Spleen (tissue), 11 donors: Measurements from ENCODE around the gene ADA. TPM values are rescaled to one million over a fixed set of nuclear protein-coding genes. Genes with fewer than 3 reads are reported as not detected.

ENCODE experiments used
- DNase-seq: peaks from one replicate; pipeline ENCODE4 v3.0.0-alpha.2; 2020
- H3K27ac ChIP-seq, 8 donors: fragments of 200-600 bp; sonication (generic) in 7 of 8; 1 replicate in 4 of 8; 2 replicates in 4 of 8; pipeline versions ENCODE4 v1.5.0 to v1.8.0; 2016 to 2021; ENCODE audit warnings: inconsistent platforms in 4 of 8, mild to moderate bottlenecking in 4 of 8, moderate library complexity in 1 of 8
- H3K27me3 ChIP-seq, 7 donors: fragments of 200-600 bp; sonication (generic) in 6 of 7; replicated peaks in 1 of 7; 1 replicate in 4 of 7; 2 replicates in 3 of 7; pipeline versions ENCODE4 v1.5.0 to v1.8.0; 2016 to 2021; ENCODE audit warnings: inconsistent platforms in 3 of 7, mild to moderate bottlenecking in 1 of 7
- H3K36me3 ChIP-seq, 6 donors: fragments of 200-600 bp; sonication (generic) in 5 of 6; 1 replicate in 4 of 6; 2 replicates in 2 of 6; pipeline versions ENCODE4 v1.5.0 to v1.8.0; 2016 to 2021; ENCODE audit warnings: inconsistent platforms in 2 of 6
- H3K4me1 ChIP-seq, 6 donors: fragments of 200-600 bp; sonication (generic) in 5 of 6; 1 replicate in 3 of 6; 2 replicates in 3 of 6; pipeline versions ENCODE4 v1.5.0 to v1.8.0; 2016 to 2021; ENCODE audit warnings: inconsistent platforms in 3 of 6
- H3K4me3 ChIP-seq, 8 donors: fragments of 200-600 bp; sonication (generic) in 7 of 8; 1 replicate in 4 of 8; 2 replicates in 4 of 8; pipeline versions ENCODE4 v1.5.0 to v1.8.0; 2016 to 2021; ENCODE audit warnings: inconsistent platforms in 4 of 8, mild to moderate bottlenecking in 4 of 8, moderate library complexity in 2 of 8
- H3K9me3 ChIP-seq, 8 donors: fragments of 200-600 bp; sonication (generic) in 7 of 8; 1 replicate in 4 of 8; 2 replicates in 4 of 8; pipeline versions ENCODE4 v1.5.0 to v1.8.0; 2016 to 2021; ENCODE audit warnings: inconsistent platforms in 4 of 8
- POLR2A ChIP-seq, 3 donors: fragments of 450-650 bp; IDR thresholded peaks; one replicate each; pipeline ENCODE4 v1.5.1; 2017; ENCODE audit warnings: antibody characterized with exemption in 3 of 3, mild to moderate bottlenecking in 1 of 3
- POLR2AphosphoS5 ChIP-seq, 3 donors: sonication (generic); formaldehyde crosslinking; IDR thresholded peaks; one replicate each; pipeline ENCODE4 v1.5.1; 2017; ENCODE audit warnings: antibody characterized with exemption in 3 of 3
- WGBS, 5 donors: extraction: QIAGEN DNeasy Blood & Tissue Kit in 3 of 5; methylation state at CpG; one replicate each; pipeline versions ENCODE4 v1.1.5 to v1.1.7; 2013 to 2018; 5-methylcytosine and 5-hydroxymethylcytosine counted together
- intact Hi-C: fragments of 100-400 bp; cut with DNase I; formaldehyde crosslinking; loops from one replicate; pipeline ENCODE4 v1.15.0; 2023; ENCODE audit warnings: low total_unique reads
- polyA plus RNA-seq, 3 donors: library from polyadenylated mRNA; stranded (reverse); fragments of 200-250 nt; gene quantifications; one replicate each; pipeline ENCODE4 v1.2.1, GENCODE V29; 2013
- total RNA-seq, 7 donors: library from RNA; depleted of rRNA in 3 of 7; stranded (reverse); fragments of >200 nt in 3 of 7; fragmentation: NEBNext Ultra II Directional in 4 of 7; extraction: Animal tissue kit (Norgen Biotek cat#: 25700) in 4 of 7; gene quantifications; one replicate each; pipeline versions ENCODE4 v1.1.0 to v1.2.1, GENCODE V29; 2016 to 2021
- TF ChIP-seq, protein P1 (sequence below), 11 experiments: fragments of 200-600 bp in 7 of 11; fragments of 450-650 bp in 4 of 11; sonication (generic) in 4 of 11; IDR thresholded peaks in 8 of 11; conservative IDR thresholded peaks in 3 of 11; 1 replicate in 7 of 11; 2 replicates in 4 of 11; pipeline versions ENCODE4 v1.4.0 to v1.8.0; 2016 to 2021; ENCODE audit warnings: antibody characterized with exemption in 11 of 11, inconsistent platforms in 4 of 11, mild to moderate bottlenecking in 1 of 11
- donor health status: healthy with polysubstance abuse.
- donor health status: DM: no; HTN: no; CAD: no; lungs with moderate emphysema.
- donor health status: DM: no; HTN: no; CAD: no.
- donor health status: Bipolar disorder and iron deficiency.
- donor health status: healthy.
- donor health status: DM: no; HTN: no; CAD: no.
- donor health status: DM: yes; HTN: yes; CAD: no.

Gene ADA
- total and polyA plus RNA-seq, 10 donors: 14.8 to 30.4 (median 22.5) TPM

DNA sequence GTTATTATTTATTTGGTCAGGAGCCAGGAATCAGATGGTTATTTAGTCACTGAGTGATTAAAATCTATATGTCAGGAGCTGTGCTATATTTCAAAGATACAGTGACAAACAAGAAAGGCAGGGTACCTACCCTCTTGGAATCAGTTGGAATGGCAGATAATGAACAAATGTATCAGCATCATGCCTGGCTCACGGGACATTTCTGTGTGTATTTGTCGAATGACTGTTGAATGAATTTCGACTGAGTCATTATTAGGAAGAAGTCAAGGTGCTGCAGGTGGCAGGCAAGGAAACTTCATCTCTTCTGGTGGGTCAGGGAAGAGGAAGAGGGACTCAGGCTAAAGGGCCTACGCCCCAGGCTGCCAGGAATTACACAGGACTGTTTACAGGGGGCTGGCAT, 55.5 kb downstream of the ADA start:
- H3K9me3 ChIP-seq: no peaks in the 10 kb centered on the region
- H3K27me3 ChIP-seq: no peaks in the 10 kb centered on the region
- H3K36me3 ChIP-seq: peaks cover 0 to 19% (median 2%) of the 10 kb centered on the region in 6 donors
- peak overlapping the region in 6 of 8 donors; percentile 32 to 87 (median 76) for H3K27ac ChIP-seq
- H3K4me1 ChIP-seq: peaks cover 45 to 100% (median 82%) of the 10 kb centered on the region in 6 donors
- DNase-seq: no peak
- WGBS, 5 donors: 72 to 89% (median 75%) methylated on average over 4 of the region's 4 CpGs
- TF ChIP-seq, protein P1, sequence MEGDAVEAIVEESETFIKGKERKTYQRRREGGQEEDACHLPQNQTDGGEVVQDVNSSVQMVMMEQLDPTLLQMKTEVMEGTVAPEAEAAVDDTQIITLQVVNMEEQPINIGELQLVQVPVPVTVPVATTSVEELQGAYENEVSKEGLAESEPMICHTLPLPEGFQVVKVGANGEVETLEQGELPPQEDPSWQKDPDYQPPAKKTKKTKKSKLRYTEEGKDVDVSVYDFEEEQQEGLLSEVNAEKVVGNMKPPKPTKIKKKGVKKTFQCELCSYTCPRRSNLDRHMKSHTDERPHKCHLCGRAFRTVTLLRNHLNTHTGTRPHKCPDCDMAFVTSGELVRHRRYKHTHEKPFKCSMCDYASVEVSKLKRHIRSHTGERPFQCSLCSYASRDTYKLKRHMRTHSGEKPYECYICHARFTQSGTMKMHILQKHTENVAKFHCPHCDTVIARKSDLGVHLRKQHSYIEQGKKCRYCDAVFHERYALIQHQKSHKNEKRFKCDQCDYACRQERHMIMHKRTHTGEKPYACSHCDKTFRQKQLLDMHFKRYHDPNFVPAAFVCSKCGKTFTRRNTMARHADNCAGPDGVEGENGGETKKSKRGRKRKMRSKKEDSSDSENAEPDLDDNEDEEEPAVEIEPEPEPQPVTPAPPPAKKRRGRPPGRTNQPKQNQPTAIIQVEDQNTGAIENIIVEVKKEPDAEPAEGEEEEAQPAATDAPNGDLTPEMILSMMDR (IDR thresholded peaks at IDR 0.05 in 8 of 11, conservative IDR thresholded peaks at IDR 0.05 in 3 of 11): no peak
- TF ChIP-seq POLR2AphosphoS5 (IDR thresholded peaks at IDR 0.05) (no peak), POLR2A (IDR thresholded peaks at IDR 0.05) (no peak)
- H3K4me3 ChIP-seq: no peak overlapping the region
- intact Hi-C loops: no loop called here

DNA sequence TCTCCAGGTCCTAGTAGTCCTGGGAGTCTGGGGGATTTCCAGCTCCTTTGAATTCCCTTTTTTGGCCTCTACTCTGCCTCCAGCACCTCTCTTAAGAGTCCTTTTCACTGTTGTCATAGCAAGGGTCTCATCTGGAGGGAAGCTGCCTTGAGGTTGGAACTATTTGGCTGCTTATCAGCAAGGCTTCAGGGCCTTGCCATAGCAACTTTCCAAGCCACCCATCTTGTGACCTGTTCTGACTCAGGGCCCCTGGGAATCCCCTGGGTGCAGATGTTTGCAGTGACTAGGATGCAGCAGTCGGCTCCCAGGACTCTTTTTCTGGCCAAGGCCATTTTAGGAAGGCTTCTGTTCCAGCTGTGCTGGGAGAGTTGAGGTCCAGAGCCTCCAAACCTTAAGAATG, 56.8 kb downstream of the ADA start:
- TF ChIP-seq, protein P1 (IDR thresholded peaks at IDR 0.05 in 8 of 11, conservative IDR thresholded peaks at IDR 0.05 in 3 of 11): no peak
- TF ChIP-seq POLR2AphosphoS5 (IDR thresholded peaks at IDR 0.05): no peak
- TF ChIP-seq POLR2A (IDR thresholded peaks at IDR 0.05): no peak
- peaks cover 33 to 100% (median 74%) of the 10 kb centered on the region in 6 donors for H3K4me1 ChIP-seq
- H3K36me3 ChIP-seq: peaks cover 0 to 32% (median 7%) of the 10 kb centered on the region in 6 donors

DNA sequence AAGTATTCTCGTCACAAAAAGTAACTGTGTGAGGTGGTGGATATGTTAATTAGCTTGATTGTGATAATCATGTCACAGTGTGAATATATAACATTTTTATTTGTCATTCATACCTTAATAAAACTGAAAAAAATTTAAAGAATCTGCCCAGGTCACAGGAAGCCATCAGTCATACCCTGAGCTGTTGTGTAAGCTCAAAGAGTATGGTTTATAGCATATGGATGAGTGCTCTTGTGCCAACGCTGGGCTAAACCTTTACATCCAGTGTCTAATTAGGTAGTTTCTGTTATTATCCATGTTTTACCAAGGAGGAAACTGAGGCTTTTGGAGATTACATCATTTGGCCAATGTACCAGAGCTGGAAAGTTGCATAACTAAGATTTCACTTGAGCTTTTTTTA, 57.7 kb downstream of the ADA start:
- 48 to 73% (median 61%) methylated on average over 2 of the region's 2 CpGs for WGBS, 5 donors
- H3K4me3 ChIP-seq: no peak overlapping the region
- no peaks in the 10 kb centered on the region for H3K9me3 ChIP-seq
- H3K4me1 ChIP-seq: peaks cover 25 to 100% (median 71%) of the 10 kb centered on the region in 6 donors
- no peaks in the 10 kb centered on the region for H3K27me3 ChIP-seq
- DNase-seq: no peak
- TF ChIP-seq POLR2A (IDR thresholded peaks at IDR 0.05): no peak
- TF ChIP-seq, protein P1 (IDR thresholded peaks at IDR 0.05 in 8 of 11, conservative IDR thresholded peaks at IDR 0.05 in 3 of 11): no peak
- TF ChIP-seq POLR2AphosphoS5 (IDR thresholded peaks at IDR 0.05): no peak
- peaks cover 0 to 33% (median 8%) of the 10 kb centered on the region in 6 donors for H3K36me3 ChIP-seq
- H3K27ac ChIP-seq: peak overlapping the region in 6 of 8 donors; percentile 5 to 76 (median 55)
- intact Hi-C loops: no loop called here

More for the DNA sequence above, 56.8 kb downstream of the ADA start:
- 36 to 60% (median 43%) methylated on average over 1 of the region's 1 CpG; no CpG with 5 or more reads in 2 of the 5 donors for WGBS, 5 donors
- DNase-seq: no peak
- no peaks in the 10 kb centered on the region for H3K27me3 ChIP-seq
- intact Hi-C loops: no loop called here
- no peaks in the 10 kb centered on the region for H3K9me3 ChIP-seq
- peak overlapping the region in 6 of 8 donors; percentile 20 to 76 (median 55) for H3K27ac ChIP-seq
- H3K4me3 ChIP-seq: no peak overlapping the region

DNA sequence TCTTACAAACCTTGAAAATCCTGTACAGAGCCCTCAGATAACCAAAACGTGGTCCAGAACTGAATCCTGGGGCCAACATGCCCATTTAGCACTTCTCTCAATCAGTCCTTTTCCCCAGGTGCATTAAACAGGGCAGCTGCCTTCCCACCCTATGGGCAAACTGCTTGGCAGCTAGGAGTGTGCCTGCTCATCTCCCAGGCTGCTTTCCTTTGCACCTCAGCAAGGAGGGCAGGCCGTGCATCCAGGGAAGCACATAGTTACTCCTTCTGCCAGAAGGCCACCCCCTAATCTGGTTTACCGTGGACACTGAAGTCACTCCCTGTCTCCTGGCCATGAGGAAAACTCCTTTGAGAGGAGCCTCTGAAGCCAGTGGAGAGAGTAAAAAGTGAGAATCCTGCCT, 59.1 kb downstream of the ADA start:
- WGBS, 5 donors: 86 to 100% (median 91%) methylated on average over 3 of the region's 3 CpGs
- Histone ChIP-seq H3K4me3 (no peak overlapping the region), H3K36me3 (peaks cover 0 to 33% (median 8%) of the 10 kb centered on the region in 6 donors), H3K9me3 (no peaks in the 10 kb centered on the region), H3K4me1 (peaks cover 11 to 100% (median 71%) of the 10 kb centered on the region in 6 donors), H3K27me3 (no peaks in the 10 kb centered on the region), H3K27ac (peak overlapping the region in 4 of 8 donors; percentile 9 to 90 (median 14))
- TF ChIP-seq, protein P1 (IDR thresholded peaks at IDR 0.05 in 8 of 11, conservative IDR thresholded peaks at IDR 0.05 in 3 of 11): no peak
- no peak for TF ChIP-seq POLR2AphosphoS5 (IDR thresholded peaks at IDR 0.05)
- TF ChIP-seq POLR2A (IDR thresholded peaks at IDR 0.05): no peak
- no peak for DNase-seq
- intact Hi-C loops: no loop called here
